Stimulated activated CD4-positive, alpha-beta T cell treated with anti-CD3 and anti-CD28 coated beads, Interleukin-15, amount 100 ng/mL, for 48 hours (primary cell): ENCODE measurements around the gene KMT2E.
A peak's percentile ranks its signal among the peaks of the same experiment; 100 is the strongest.
"Not testable (repeated sequence)": the region's sequence is repeated elsewhere in the genome, so short reads cannot be mapped to it uniquely, and the experiment has no call there.

Source experiments
- DNase-seq, 2 donors: peaks; one replicate each; pipeline ENCODE4 v3.0.0-alpha.2; 2020; ENCODE audit warnings: low read depth in 2 of 2

The KMT2E gene, protein sequence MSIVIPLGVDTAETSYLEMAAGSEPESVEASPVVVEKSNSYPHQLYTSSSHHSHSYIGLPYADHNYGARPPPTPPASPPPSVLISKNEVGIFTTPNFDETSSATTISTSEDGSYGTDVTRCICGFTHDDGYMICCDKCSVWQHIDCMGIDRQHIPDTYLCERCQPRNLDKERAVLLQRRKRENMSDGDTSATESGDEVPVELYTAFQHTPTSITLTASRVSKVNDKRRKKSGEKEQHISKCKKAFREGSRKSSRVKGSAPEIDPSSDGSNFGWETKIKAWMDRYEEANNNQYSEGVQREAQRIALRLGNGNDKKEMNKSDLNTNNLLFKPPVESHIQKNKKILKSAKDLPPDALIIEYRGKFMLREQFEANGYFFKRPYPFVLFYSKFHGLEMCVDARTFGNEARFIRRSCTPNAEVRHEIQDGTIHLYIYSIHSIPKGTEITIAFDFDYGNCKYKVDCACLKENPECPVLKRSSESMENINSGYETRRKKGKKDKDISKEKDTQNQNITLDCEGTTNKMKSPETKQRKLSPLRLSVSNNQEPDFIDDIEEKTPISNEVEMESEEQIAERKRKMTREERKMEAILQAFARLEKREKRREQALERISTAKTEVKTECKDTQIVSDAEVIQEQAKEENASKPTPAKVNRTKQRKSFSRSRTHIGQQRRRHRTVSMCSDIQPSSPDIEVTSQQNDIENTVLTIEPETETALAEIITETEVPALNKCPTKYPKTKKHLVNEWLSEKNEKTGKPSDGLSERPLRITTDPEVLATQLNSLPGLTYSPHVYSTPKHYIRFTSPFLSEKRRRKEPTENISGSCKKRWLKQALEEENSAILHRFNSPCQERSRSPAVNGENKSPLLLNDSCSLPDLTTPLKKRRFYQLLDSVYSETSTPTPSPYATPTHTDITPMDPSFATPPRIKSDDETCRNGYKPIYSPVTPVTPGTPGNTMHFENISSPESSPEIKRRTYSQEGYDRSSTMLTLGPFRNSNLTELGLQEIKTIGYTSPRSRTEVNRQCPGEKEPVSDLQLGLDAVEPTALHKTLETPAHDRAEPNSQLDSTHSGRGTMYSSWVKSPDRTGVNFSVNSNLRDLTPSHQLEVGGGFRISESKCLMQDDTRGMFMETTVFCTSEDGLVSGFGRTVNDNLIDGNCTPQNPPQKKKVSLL (N-terminal part only)

DNA sequence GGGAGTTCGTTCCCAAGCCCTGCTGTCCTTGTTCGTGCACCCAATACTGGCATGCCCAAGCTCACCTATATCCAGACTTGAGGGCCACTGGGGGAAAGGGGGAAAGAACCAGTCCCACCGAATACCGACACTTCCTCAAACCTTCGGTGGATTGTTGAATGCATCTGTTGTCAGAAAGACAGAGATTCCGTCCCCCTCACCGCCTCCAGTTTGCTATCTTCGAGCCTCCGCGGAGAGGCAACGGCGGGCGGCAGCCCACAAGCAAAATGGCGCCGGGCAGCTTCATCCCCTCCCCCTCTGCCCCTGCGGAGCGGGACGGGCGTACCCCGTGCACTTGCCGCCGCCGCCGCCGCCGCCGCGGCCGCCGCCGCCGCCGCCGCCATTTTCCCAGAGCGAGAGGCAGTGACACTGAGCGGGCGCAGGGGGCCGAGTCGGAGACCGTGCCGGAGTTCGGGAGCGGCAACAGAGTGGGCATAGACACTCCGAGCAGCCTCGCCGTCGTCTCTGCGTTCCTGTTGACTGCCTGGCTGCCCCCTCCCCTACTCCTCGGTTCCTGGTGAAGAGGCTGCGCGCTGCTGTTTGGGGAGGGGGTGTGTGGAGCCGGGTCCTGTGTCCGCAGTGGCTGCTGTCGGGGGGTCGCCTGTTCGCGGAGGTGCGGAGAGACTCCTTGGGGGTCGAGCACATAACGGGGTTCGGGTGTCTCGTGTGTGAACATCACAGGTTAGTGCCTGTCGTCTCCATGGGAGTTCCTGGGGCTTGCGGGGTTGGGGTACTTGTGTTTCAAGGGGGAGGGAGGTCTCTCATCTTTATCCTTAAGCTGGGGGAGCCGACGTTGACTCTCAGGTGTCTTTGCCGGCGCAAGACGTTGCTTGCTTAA, at the start of gene KMT2E:
KMT2E (plus strand) TSS at position 390 of the 877 bp plus-strand sequence. CDS start 26,748 bp downstream, outside the sequence.
- peak; percentile 82 to 85 for DNase-seq

DNA sequence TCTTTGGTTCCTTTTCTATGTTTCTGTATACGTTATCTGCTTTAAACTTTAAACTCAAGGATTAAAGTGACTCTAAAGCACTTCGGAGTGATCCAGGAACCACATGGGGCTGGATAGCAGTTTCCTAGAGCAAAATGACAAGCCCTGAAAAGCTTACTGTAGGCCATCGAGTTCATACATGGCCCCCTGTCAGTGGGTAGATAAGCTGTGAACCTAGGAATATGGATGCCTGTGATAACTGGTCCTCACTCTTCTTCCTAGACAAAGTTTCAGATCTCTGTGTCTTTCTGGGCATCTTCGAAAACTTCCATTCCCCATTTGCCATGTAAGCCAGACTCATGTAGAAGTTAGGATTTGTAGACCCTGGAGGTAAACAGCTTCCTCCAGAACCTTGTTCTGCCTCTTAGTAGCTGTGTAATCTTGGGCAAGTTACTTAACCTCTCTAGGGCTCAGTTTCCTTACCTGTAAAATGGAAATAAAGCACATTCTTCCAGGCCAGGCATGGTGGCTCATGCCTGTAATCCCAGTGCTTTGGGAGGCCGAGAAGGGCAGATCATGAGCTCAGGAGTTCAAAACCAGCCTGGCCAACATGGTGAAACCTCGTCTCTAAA, 49.3 kb upstream of the KMT2E start:
- DNase-seq: no peak

DNA sequence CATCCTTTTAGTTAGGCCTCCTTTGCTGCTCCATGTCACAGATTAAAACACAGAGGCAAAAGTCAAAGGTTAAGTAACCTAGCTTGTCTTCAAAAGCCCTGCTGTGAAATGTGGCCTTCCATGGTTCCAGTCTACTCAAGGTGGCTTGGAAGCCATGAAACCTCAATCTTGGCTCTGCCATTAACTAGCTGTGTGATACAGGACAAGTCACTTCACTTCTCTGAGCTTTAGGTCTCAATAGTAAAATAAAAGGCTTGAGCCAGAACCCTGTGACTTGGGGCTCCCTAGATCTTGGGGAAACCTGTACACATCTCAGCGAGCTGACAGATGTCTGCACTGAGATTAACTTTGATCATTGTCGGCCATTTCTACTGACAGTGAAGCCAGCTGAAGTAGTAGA, 48.0 kb upstream of the KMT2E start:
- no peak for DNase-seq

DNA sequence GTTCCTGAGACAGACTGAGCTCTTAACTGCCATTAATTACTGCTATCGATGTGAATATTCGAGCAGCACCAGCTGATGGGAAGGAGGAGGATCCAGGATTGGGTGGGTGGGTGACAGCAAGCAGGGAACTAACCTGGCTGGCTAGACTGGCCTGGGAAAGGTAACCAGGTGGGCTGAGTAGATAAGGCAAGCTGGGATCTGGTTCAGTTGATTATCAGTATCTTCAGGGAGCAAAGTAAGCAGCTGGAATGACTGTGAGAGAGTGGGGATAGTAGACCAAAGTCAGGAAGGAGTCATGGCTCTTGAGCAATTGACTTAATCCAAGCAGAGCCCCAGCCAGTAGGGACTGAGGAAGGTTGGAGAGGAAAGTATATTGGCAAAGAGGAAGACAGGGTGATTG, 46.9 kb upstream of the KMT2E start:
- DNase-seq: no peak

DNA sequence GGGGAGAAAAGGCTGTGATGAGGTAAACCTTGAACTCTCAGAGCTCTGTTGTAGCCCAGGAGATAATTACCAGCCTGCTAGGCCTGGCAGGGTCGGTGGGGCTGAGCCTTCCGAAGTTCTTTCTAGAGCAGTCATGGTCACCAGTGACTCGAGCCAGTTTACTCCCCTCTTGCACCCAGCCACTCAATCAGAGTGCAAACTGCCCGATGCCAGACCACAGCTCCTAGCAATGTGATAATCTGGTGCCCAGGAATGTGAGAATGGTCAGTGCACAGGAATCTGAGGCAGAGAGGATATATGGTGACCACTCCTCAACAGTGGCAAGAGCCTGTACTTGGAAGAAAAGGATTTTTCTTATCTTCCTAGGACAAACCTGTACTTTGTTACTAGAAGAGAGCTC, 46.4 kb upstream of the KMT2E start:
- no peak for DNase-seq

DNA sequence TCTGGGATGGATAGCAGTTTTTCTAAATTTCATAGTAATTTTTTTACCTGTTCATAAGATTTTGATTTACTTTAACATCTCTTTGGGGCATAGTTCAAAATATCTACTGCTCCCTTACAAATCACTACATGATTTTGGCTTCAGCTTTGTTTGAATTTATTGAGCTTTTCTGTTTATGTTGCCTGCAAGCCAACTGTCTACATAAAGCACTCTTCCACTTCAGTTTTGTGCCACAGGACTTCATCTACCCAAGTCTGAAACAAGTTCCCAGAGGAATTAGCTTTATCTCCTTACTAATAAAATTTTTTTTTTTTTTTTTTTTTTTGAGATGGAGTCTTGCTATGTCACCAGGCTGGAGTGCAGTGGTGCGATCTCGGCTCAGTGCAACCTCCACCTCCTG, 45.4 kb upstream of the KMT2E start:
- no peak for DNase-seq

DNA sequence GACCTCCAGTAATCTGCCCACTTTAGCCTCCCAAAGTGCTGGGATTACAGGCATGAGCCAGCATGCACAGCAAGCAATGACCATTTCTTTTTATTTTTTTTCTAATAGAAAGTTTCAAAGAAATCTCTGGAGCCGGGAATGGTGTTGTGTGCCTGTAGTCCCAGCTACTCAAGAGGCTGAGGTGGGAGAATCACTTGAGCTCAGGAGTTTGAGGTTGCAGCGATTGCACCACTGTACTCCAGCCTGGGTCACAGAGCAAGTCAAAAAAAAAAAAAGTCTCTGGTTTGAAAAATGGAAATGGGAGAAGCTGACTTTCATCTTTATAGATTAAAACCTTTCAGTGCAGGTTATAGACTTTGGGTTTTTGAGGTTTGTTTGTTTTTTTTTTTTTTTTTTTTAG, 44.8 kb upstream of the KMT2E start:
- DNase-seq: no peak

DNA sequence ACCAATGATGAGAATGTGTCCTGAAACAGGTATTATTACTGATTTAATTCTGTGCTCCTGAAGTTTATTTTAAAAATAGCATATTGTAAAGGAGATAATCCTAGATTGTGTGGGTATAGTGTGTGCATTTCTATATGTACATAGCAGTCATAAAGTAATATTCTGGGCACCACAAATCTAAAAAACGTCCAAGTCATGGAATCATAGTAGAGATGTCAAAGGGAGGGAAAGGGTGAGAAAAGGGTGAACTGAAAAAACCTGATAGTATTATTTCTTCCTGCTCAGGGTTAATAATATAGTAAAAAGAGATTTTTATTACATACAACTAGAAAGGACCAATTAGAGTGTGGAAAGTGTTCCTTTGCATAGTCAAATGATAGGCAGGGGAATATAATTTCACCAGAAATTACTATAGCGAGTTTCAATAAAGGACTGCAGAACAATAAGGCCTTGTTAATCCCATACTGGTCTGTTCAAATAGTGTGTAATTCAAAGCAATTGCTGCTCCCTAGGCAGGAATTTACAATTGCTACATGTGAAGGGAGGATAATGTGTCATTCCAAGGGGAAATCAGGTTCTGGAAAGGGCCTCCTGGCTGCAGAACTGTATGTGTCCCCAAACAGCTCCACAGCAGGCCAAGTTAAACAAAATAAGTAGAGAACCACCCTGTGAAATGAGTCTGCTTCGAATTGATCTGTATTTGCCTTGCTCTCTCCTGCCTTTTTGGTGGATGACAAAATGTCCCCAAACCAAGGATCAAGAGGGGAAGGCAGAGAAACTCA, 42.5 kb upstream of the KMT2E start:
- DNase-seq: no peak

DNA sequence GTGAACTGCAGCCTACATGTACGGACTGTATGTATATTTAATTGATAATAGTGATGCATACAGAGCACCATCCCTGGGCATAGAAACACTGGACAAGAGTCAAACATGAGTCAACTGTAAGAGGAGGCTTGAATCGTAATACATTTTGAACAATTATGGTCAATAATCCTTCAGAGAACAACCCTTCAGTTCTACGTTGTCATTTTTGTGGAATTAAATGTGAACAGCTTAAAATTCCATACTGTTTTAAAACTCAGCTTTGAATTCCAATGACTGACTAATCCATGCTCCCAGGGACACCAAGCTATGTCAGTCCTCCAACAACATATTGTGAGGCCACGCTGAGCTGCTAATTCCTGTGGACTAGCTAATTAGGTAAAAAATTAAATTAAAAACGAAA, 41.5 kb upstream of the KMT2E start:
- no peak for DNase-seq

DNA sequence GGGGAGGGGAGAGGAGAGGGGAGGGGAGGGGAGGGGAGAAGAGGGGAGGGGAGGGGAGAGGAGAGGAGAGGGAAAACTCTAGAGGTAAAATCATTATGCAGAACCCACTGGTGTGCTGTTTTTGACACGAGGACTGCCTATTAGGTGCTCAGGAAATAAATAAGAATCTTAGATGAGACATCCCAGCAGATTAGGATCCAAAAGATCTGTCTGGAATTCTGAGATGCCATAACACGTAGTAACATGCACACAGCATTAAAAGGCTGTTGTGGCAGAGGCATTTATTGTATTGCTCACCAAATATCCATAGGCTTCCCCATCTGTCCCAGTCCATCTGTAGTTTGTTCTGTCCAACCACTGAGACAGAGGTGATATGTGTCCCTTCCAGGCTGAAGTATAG, 40.8 kb upstream of the KMT2E start:
- no peak for DNase-seq

DNA sequence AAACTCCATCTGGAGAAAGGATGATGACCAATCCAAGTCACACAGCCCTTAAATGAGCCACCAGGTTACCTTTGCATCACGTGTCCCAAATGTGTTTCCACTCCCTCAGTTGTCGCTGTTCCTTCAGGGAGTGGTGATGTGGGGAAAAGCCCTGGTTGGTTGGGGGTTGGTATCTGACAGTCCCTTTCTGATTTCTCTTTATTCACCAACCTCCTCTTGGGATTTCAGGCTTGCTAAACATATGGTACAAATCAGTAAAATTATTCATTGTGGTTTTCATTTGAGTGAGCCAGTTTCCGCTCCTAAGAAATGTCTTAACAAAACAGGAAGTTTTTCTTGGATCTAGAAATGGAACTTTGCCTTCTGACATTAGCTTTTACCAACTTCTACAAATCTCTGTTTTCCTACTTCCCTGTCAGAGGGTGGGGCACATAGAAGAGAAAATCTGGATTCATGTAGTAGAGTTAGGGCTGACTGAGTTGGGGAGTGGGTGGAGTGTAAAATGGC, 40.0 kb upstream of the KMT2E start:
- no peak for DNase-seq

DNA sequence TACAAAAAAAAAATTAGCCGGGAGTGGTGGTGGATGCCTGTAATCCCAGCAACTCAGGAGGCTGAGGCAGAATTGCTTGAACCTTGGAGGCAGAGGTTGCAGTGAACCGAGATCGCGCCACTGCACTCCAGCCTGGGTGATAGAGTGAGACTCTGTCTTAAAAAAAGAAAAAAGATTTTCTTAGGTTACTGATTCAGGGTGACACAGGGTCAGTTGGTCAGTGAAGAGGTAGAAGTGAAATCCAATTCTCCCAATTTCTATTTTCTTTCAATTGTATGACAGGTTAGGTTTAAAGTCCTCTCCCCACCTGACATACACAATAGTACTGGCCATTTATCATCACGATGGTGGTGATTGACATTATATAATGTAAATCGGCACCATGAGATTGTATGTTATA, 38.5 kb upstream of the KMT2E start:
- not testable (repeated sequence) for DNase-seq

DNA sequence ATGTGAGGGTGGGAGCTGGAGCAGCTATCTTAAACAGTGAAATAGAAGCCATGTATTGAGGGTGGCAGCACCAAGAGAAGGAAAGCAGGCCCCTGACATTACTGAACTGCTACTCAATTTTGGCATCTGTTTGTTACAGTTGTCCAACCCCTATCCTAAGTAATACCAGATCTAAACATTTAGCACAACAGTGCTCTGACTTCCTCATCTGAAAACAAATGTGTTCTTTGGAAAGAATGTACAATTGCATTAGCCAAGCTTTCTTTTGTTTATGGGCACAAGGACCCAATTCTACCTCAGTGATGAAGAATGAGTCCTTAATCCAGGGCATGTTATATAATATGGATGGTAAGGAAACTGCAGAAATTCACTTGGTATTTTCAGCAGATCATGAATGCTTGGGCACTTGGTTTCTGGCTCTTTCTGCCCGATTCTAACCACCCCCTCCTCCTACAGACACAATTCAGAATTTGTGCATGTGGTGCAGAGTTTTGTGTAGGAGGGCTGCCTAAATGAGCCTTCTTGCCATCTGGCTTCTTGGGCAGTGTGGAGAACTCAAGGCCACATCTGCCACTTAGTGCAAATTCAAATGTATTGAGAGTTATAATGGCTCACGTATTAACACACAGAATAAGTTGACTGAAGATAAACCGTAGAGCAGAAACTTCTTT, 36.9 kb upstream of the KMT2E start:
- DNase-seq: no peak

DNA sequence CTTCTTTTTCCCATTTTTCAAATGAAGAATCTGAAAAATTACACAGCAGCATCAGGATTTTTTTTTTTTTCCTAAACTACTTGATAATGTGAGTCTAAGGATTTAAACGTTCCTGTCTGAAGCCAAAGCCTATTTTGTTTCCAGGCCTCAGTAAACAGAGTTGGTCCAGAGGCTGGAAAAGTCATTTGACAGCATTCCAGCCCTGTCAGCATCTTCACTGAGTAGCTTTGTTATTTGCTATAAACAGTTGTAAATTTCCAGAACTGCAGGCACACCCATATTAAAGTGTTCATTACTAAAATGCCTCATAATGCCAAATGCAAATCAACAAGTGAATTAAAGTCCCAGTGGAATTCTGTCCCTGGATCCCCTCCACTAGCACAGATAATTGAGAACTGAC, 35.5 kb upstream of the KMT2E start:
- DNase-seq: no peak

DNA sequence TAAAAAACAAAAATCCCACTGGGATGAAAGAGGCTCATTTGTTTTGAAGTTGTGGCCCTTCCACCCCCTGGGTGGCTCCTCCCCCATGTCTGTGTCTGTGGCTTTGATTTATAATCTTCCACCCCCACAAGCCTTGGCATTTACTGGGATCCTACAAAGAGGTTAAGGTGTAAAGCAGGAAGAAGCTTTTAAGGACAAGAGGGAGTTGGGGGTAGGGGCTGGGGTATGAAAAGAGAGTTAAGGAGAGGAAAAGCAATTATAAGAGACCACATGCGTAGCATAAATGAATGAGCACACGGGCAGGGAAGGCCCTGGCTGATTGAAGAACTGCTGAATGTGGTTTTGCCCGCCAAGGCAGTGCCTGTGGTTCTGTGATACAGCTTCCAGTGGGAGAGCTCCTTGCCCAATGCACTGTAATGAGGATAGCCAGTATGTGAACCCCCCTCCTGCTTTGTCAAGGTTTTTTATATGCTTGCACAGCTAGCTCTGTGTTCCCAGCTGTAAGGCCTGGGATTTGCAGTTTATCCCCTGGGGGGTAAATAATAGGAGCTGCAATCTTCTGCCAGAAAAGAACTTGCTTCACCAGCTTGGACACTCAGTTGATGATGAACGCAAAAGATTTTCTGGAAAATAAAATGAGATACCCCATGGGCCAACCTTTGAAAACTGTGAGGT, 34.7 kb upstream of the KMT2E start:
- no peak for DNase-seq

DNA sequence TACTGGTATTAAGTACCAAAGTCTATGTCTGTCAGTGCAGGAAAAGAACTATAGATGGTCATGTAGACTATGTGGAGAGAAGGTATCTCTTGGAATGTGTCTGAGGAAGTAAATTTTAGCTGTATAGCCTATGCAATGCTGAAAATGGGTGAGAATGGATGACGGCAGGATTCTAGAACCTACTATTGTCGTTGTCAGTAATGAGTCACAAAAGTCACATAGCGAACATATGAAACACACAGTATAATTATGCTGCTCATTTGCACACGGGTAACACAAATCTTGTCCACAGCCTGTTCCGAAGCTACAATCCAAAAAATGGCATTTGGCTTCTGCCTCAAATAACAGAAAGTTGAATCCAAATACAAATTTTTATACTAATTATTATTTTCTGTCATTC, 33.6 kb upstream of the KMT2E start:
- no peak for DNase-seq

DNA sequence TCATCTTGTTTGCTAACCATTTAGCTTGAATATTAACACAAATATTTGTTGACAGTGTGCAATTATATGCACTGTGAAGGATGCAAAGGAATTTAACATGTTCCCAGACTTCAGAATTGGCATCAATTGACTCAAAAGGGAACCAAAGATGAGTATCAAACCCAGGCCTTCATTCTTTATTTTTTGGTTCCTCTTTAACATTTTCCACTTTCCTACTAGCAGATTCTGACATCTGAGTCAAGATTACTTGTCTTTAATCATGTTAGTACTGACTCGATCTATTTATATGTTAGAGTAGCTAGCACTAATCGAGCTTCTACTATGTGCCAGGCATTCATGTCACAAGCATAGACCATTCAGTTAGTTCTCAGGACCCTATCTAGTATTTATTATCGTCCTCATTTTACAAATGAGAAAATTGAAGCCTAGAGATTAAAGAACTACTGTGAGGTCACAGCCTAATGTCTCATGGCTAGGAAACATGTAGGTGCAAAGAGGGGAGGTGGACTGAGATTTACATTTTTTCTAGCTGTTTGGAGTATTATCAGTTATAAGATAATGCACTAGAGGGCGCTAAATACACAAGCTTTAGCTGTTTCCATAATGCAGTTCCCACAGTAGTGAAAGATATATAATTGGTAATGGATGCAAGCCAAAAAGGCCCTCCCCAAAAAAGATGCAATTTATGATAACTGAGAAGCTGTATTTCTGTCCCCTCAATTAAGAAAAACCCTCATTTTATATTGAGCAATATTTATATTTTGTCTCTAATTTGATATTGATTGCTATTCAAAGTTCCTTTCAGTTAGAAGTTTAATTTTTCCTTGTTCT, 32.9 kb upstream of the KMT2E start:
- no peak for DNase-seq

DNA sequence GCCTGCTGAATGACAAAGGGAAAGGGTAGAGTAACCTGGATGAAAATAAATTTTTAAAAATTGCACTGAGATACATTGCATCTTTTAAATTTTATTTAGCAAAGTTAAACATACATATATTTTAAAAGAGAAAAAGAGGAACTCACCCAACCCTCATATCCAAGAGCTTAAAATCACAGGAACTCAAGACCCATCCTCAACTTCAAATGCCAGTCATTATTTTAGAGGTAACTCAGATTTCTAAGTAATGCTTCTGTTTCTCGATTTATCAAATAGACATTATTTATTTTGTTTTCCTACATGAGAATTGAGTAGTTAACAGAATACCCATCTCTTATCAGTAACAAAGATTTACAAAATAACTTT, 32.4 kb upstream of the KMT2E start:
- no peak for DNase-seq
